GM19099 (cell line): ENCODE measurements around the gene UPB1.

Experiments
- POLR2A ChIP-seq: IDR thresholded peaks from 3 replicates; pipeline ENCODE4 v1.6.1; 2011; ENCODE audit warnings: low read depth; ENCODE audit not compliant: insufficient read length; ENCODE audit errors: extremely low read depth

The UPB1 gene

GRCh38 chr22:24510637-24511625 lies 15.8 kb downstream of the UPB1 start:
- no peak for TF ChIP-seq POLR2A

- no peak for TF ChIP-seq POLR2A
Measured at GRCh38 chr22:24512043-24512442, 16.9 kb downstream of the UPB1 start.

GRCh38 chr22:24513378-24514240 lies 18.5 kb downstream of the UPB1 start:
- TF ChIP-seq POLR2A, result no peak

GRCh38 chr22:24514241-24515026 lies 19.3 kb downstream of the UPB1 start:
- no peak for TF ChIP-seq POLR2A

- no peak for TF ChIP-seq POLR2A
Measured at GRCh38 chr22:24515027-24515338, 19.9 kb downstream of the UPB1 start.

GRCh38 chr22:24516301-24516737 lies 21.2 kb downstream of the UPB1 start:
- TF ChIP-seq POLR2A, result no peak

GRCh38 chr22:24517446-24517845 lies 22.3 kb downstream of the UPB1 start:
- no peak for TF ChIP-seq POLR2A

GRCh38 chr22:24518228-24518627 lies 23.1 kb downstream of the UPB1 start:
- TF ChIP-seq POLR2A, result no peak

GRCh38 chr22:24518771-24519485 lies 23.8 kb downstream of the UPB1 start:
- no peak for TF ChIP-seq POLR2A

GRCh38 chr22:24519496-24519895 lies 24.4 kb downstream of the UPB1 start:
- no peak for TF ChIP-seq POLR2A

- TF ChIP-seq POLR2A, result no peak
Measured at GRCh38 chr22:24521791-24522245, 26.7 kb downstream of the UPB1 start.

- TF ChIP-seq POLR2A, result no peak
Measured at GRCh38 chr22:24523873-24524272, 28.7 kb downstream of the UPB1 start.

- no peak for TF ChIP-seq POLR2A
Measured at GRCh38 chr22:24525416-24526037, 30.4 kb downstream of the UPB1 start.

- no peak for TF ChIP-seq POLR2A
Measured at GRCh38 chr22:24526191-24526590, 31.1 kb downstream of the UPB1 start.

GRCh38 chr22:24529898-24530297 lies 34.8 kb downstream of the UPB1 start:
- no peak for TF ChIP-seq POLR2A
